ENCODE measurements around the gene PLSCR3.

GRCh38 chr17:7429722-7430121, 35.4 kb upstream of the PLSCR3 start:
- TF ChIP-seq CTCF (conservative IDR thresholded peaks at IDR 0.05) (no peak), ZFX (IDR thresholded peaks at IDR 0.05) (no peak)
